NT2/D1 (cell line): Measurements from ENCODE around the gene TEX2.

Experiments used
- DNase-seq: peaks from one replicate; pipeline ENCODE4 v3.0.0-alpha.2; 2011; ENCODE audit warnings: low read depth, low spot score
- H3K27me3 ChIP-seq: 2 replicates; pipeline ENCODE4 v1.6.0; 2011; ENCODE audit warnings: mild to moderate bottlenecking; ENCODE audit not compliant: insufficient read length, insufficient read depth
- H3K36me3 ChIP-seq: 2 replicates; pipeline ENCODE4 v1.6.1; 2011; ENCODE audit warnings: mild to moderate bottlenecking, low read length, mixed read lengths; ENCODE audit not compliant: insufficient read depth, insufficient read length
- H3K4me1 ChIP-seq: 2 replicates; pipeline ENCODE4 v1.5.1; 2011; ENCODE audit not compliant: insufficient read depth, insufficient read length
- H3K4me3 ChIP-seq: 2 replicates; pipeline ENCODE4 v1.5.1; 2011; ENCODE audit warnings: low read depth; ENCODE audit not compliant: insufficient read length
- H3K9ac ChIP-seq: 2 replicates; pipeline ENCODE4 v1.6.0; 2011; ENCODE audit warnings: low read depth; ENCODE audit not compliant: insufficient read length
- H3K9me3 ChIP-seq: 2 replicates; pipeline ENCODE4 v1.5.1; 2011; ENCODE audit warnings: mild to moderate bottlenecking, low read length; ENCODE audit not compliant: insufficient read depth
- SUZ12 ChIP-seq: IDR thresholded peaks from 2 replicates; pipeline ENCODE4 v1.6.1; 2011; ENCODE audit not compliant: insufficient read length, insufficient read depth; ENCODE audit errors: extremely low read depth
- YY1 ChIP-seq: IDR thresholded peaks from 2 replicates; pipeline ENCODE4 v1.6.1; 2011; ENCODE audit not compliant: insufficient read length, insufficient read depth
- ZNF274 ChIP-seq: IDR thresholded peaks from 2 replicates; pipeline ENCODE4 v1.6.1; 2011; ENCODE audit warnings: mild to moderate bottlenecking, low read depth, low read length

The TEX2 gene

DNA sequence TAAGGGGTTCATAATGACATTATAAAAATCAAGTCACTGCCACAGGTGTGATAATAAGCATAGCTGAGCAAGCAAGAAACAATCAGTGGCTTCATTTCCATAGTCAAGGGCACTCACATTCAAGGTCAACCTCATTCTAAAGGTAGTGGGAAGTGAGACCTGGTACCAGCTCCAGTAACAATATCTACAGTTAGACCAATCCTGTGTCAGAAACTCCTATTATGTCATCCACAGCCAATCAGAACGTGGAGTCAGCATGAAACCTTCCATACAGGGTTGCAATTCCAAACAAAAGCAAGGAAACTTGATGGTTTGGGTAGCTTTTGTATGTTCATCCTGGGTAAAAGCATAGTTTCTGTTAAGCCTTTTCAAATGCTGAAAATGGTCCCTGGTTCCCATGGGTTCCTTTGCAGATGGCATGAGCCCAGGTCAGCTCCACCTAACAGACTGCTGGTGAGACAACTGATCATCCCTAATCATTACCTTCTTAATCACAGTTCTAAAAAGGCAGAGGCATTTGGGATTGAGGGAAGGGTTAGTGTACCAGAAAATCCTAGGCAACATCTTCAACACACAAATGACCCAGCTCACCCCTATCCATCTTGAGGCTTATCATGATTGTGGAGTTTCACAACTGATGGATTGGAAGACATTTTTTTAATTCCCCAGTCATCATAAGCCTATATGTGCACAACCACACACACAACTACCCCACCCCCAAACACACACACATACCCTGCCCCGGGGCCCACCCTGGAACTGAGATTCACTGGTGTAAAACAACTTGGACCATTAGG, 30.4 kb downstream of the TEX2 start:
- no peaks in the 10 kb centered on the region for H3K9me3 ChIP-seq
- H3K4me3 ChIP-seq, result no peak overlapping the region
- H3K36me3 ChIP-seq, result no peaks in the 10 kb centered on the region
- no peaks in the 10 kb centered on the region for H3K4me1 ChIP-seq
- DNase-seq, result no peak
- no peak overlapping the region for H3K9ac ChIP-seq
- TF ChIP-seq YY1 (no peak), ZNF274 (no peak)
- H3K27me3 ChIP-seq, result no peaks in the 10 kb centered on the region

DNA sequence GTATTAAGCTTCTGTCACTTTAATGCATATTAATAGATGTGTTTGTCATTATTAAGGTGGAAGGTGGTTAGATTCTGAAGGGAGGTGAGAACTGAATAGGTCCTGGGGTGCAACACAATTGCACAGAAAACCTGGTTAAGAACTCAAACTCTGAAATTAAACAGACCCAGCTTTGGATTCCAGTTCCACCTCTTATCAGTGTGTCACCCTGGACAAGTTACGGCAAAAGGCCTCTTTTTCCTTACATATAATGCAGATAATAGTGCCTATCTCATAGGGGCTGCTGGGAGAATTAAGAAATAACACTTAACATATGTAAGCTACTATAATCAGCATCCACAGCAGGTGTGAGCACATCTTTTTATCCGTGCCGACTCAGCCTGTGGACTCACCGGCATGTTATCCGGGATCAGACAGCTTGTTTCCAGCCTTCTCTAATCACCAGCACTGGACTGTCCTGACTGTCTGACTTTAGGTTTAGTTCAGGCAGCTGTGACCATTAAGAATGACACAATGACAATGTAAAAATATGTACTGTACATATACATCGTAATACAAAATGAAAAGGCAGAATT, 31.4 kb downstream of the TEX2 start:
- Histone ChIP-seq H3K4me3 (no peak overlapping the region), H3K27me3 (no peaks in the 10 kb centered on the region), H3K36me3 (no peaks in the 10 kb centered on the region), H3K9ac (no peak overlapping the region), H3K9me3 (no peaks in the 10 kb centered on the region), H3K4me1 (no peaks in the 10 kb centered on the region)
- no peak for DNase-seq
- TF ChIP-seq SUZ12 (no peak), YY1 (no peak), ZNF274 (no peak)

DNA sequence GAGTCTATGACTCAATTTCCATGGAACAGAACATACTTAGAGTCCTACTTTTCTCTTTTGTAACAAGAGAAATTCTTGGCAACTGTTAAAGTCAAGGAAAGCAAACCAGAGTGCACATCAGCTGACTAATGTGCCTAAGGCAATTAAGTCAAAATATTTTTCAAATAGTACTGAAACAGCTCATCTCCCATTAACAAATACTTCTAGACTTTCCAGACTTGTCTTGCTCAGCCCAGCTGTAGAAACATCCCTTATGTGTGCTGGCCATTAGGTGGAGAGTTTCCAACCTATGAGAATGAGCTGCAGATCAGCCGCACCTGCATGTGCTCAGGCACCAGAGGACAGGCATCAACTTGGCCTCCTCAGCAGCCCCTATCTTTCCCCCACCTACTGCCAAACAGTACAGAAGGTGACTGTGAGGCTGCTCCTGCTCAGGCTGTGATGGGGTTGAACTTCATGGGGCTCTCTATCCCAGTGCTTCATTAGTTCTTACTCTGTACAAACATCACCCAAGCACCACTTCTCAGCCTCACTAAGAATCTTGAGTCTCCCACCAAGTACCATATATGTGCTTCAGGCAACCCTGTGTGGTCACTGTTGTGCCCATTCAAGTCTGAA, 32.2 kb downstream of the TEX2 start:
- Histone ChIP-seq H3K4me3 (no peak overlapping the region), H3K4me1 (no peaks in the 10 kb centered on the region), H3K27me3 (no peaks in the 10 kb centered on the region), H3K9ac (no peak overlapping the region), H3K9me3 (no peaks in the 10 kb centered on the region), H3K36me3 (no peaks in the 10 kb centered on the region)
- TF ChIP-seq YY1 (no peak), ZNF274 (no peak), SUZ12 (no peak)
- DNase-seq, result no peak

DNA sequence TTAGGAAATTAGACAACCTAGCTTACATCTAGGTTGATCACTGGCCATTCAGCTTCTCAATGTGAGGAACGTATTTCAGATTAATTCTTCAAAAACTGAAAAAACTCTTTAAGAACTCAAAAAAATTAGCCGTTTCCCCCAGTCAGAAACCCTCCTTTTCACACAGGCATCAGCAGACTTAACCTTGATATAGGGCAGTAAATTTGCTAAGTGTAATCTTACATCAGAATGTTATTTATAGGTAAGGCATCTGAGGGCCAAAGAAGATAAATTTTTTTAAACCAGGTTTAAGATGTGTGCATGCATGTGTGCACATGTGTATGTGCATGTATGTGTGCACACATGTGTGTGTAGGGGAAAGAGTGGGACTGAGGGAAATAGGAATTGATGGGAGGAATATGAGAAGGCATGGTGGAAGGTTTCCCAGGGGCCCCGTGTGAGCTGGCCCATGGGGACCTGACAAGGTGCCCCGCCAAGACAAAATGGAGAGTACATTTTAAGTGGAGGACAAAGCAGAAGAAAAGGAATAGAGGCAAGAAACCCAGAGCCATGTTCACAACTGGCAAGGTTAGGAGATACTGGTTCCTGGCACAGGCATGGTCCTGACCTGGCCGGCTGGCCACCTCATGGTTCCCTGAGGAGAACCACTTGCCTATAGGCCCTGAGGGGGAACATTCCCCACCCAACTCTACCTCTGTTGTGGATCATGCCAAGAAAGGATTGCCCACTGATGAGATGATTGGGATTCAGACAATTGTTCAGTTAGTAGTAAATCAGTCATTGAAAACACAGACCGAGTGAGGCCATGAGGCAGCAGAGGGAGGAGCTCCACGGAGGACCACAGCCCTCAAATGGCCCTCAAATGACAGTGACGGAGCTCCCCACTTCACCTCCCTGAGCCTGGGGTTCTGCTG, 33.0 kb downstream of the TEX2 start:
- no peak overlapping the region for H3K4me3 ChIP-seq
- TF ChIP-seq SUZ12 (no peak), YY1 (no peak), ZNF274 (no peak)
- no peaks in the 10 kb centered on the region for H3K9me3 ChIP-seq
- H3K9ac ChIP-seq, result no peak overlapping the region
- H3K27me3 ChIP-seq, result no peaks in the 10 kb centered on the region
- no peaks in the 10 kb centered on the region for H3K36me3 ChIP-seq
- no peak for DNase-seq
- H3K4me1 ChIP-seq, result no peaks in the 10 kb centered on the region

DNA sequence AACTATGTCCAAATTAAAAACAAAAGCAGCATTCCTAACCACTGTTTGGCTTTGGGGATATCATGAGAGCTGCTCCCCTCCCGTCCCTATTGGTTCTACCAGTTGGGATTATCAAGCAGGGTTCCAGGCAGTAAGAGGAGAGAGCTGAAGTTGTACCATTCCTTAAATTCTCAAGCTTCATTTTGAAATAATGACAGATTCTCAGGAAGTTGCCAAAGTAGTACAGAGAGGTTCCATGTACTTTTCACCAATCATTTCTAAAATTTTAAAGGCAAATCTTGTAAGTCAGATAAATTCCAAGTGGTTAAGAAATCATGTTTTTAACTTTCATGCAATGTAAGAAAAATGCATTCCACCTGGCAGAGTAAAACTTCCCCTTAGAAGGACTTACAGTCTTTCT, 36.9 kb downstream of the TEX2 start:
- TF ChIP-seq SUZ12 (no peak), ZNF274 (no peak), YY1 (no peak)
- no peak for DNase-seq
- H3K9me3 ChIP-seq, result no peaks in the 10 kb centered on the region
- H3K4me3 ChIP-seq, result no peak overlapping the region
- no peaks in the 10 kb centered on the region for H3K27me3 ChIP-seq
- no peak overlapping the region for H3K9ac ChIP-seq
- no peaks in the 10 kb centered on the region for H3K36me3 ChIP-seq
- peaks cover 2% of the 10 kb centered on the region for H3K4me1 ChIP-seq

DNA sequence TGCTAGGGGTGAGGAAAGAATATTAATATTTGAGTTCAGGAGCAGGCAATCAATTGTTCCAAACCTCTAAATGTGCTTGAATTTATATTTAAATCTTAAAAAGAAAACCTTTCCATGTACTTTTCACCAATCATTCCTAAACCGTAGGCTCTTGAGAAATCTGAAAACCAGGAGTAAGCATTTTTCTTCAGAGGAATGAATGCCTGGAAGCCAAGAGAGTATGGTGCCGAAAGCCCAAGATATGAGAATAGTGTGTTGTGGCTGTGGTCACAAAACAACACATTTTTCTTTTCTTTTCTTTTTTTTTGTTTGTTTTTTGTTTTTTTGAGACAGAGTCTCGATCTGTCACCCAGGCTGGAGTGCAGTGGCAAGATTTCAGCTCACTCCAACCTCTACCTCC, 37.6 kb downstream of the TEX2 start:
- TF ChIP-seq ZNF274 (no peak), SUZ12 (no peak), YY1 (no peak)
- H3K27me3 ChIP-seq, result no peaks in the 10 kb centered on the region
- H3K9ac ChIP-seq, result no peak overlapping the region
- no peak for DNase-seq
- no peaks in the 10 kb centered on the region for H3K9me3 ChIP-seq
- H3K36me3 ChIP-seq, result no peaks in the 10 kb centered on the region
- no peak overlapping the region for H3K4me3 ChIP-seq
- H3K4me1 ChIP-seq, result peaks cover 2% of the 10 kb centered on the region

DNA sequence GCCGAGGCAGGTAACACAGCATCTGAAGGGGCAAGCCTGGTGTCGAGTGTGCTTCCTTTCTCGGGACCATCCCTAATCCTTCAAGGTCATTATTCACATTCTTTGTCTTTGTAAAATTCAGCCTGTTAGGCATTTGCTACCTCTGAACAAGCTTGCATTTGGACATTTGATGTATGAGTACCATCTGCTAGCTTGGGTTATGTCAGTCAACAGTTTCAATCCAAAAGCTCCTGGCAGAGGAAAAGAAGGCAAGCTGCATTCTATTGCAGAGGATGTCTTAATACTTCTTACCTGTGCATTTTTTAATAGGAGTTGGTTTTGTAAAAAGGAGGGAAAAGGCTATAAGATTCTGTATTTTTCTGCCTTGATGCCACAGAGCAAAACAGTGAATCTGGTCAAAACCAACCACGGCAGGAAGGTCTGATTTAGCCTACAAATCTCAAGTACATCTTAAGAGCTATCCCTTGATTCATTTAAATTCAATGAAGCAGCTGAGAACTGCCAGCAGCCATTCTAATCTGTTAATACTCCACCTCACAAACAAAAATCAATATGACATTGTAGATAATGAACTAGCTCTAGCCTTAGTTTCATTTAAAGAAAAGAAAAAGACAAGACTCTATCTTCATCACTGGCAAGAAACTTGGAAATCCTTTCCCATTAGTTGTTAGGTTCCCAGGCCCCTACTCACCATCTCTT, 39.0 kb downstream of the TEX2 start:
- Histone ChIP-seq H3K27me3 (no peaks in the 10 kb centered on the region), H3K4me1 (peaks cover 2% of the 10 kb centered on the region), H3K9me3 (no peaks in the 10 kb centered on the region), H3K9ac (no peak overlapping the region), H3K36me3 (no peaks in the 10 kb centered on the region), H3K4me3 (no peak overlapping the region)
- no peak for TF ChIP-seq YY1
- TF ChIP-seq ZNF274, result no peak
- no peak for TF ChIP-seq SUZ12
- no peak for DNase-seq
